Measurements from ENCODE around the gene PCGF2.

DNA sequence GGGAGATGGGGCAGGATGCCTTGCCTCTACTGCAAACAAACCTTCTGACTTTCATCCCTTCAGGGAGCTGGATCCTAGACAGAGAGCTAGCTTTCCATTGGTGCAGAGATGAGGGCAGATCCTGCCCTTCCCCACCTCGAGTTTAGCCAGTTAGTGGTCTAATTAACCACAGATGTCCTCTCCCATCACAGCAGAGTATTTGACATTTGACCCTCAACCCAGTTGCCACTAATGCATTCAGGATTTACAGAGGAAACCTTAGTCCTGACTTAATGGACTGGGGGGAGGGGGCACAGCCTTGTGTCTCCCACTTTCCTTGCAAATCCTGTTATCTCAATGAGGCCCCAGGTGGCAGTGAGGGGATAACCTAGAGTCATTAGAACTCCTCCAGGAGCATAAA, 41.0 kb upstream of the PCGF2 start:
- TF ChIP-seq EZH2phosphoT487 (IDR thresholded peaks at IDR 0.05) = no peak
- TF ChIP-seq, protein P1, sequence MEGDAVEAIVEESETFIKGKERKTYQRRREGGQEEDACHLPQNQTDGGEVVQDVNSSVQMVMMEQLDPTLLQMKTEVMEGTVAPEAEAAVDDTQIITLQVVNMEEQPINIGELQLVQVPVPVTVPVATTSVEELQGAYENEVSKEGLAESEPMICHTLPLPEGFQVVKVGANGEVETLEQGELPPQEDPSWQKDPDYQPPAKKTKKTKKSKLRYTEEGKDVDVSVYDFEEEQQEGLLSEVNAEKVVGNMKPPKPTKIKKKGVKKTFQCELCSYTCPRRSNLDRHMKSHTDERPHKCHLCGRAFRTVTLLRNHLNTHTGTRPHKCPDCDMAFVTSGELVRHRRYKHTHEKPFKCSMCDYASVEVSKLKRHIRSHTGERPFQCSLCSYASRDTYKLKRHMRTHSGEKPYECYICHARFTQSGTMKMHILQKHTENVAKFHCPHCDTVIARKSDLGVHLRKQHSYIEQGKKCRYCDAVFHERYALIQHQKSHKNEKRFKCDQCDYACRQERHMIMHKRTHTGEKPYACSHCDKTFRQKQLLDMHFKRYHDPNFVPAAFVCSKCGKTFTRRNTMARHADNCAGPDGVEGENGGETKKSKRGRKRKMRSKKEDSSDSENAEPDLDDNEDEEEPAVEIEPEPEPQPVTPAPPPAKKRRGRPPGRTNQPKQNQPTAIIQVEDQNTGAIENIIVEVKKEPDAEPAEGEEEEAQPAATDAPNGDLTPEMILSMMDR (IDR thresholded peaks at IDR 0.05) = no peak
